MM.1S (cell line): Measurements from ENCODE around the gene USP32.

Source experiments
- DNase-seq: peaks from one replicate; pipeline ENCODE4 v3.0.0-alpha.2; 2015
- H2AFZ ChIP-seq: fragments of 300-600 bp; sonication (generic); 2 replicates; pipeline ENCODE4 v1.6.0; 2016; ENCODE audit warnings: antibody characterized with exemption, low read length
- H3F3A ChIP-seq: fragments of 300-600 bp; sonication (generic); 2 replicates; pipeline ENCODE4 v1.6.1; 2016; ENCODE audit warnings: mild to moderate bottlenecking, antibody characterized with exemption, low read length, moderate library complexity, mixed read lengths; ENCODE audit not compliant: insufficient read depth
- H3K27ac ChIP-seq: fragments of 300-600 bp; sonication (generic); 2 replicates; pipeline ENCODE4 v1.5.1; 2016; ENCODE audit warnings: mild to moderate bottlenecking, low read length
- H3K27me3 ChIP-seq: fragments of 300-600 bp; sonication (generic); replicated peaks from 2 replicates; pipeline ENCODE4 v1.6.0; 2016; ENCODE audit warnings: low read length; ENCODE audit not compliant: insufficient read depth
- H3K36me3 ChIP-seq: fragments of 300-600 bp; sonication (generic); replicated peaks from 2 replicates; pipeline ENCODE4 v1.6.1; 2016; ENCODE audit warnings: mild to moderate bottlenecking, low read length, mixed read lengths; ENCODE audit not compliant: insufficient read depth
- H3K4me1 ChIP-seq: fragments of 300-600 bp; sonication (generic); 2 replicates; pipeline ENCODE4 v1.6.1; 2016; ENCODE audit warnings: low read length, mixed read lengths
- H3K4me2 ChIP-seq: fragments of 300-600 bp; sonication (generic); 2 replicates; pipeline ENCODE4 v1.6.0; 2016; ENCODE audit warnings: low read depth, low read length
- H3K4me3 ChIP-seq: fragments of 300-600 bp; sonication (generic); 2 replicates; pipeline ENCODE4 v1.5.1; 2016; ENCODE audit warnings: low read length, mixed read lengths
- H3K79me2 ChIP-seq: fragments of 300-600 bp; sonication (generic); 2 replicates; pipeline ENCODE4 v1.6.1; 2016; ENCODE audit warnings: mixed run types, low read length, mixed read lengths
- H3K9ac ChIP-seq: fragments of 300-600 bp; sonication (generic); 2 replicates; pipeline ENCODE4 v1.6.1; 2016; ENCODE audit warnings: low read length, mixed read lengths
- H3K9me2 ChIP-seq: fragments of 300-600 bp; sonication (generic); replicated peaks from 2 replicates; pipeline ENCODE4 v1.6.1; 2016; ENCODE audit warnings: mild to moderate bottlenecking, low read length, mixed read lengths; ENCODE audit not compliant: insufficient read depth
- H3K9me3 ChIP-seq: fragments of 300-600 bp; sonication (generic); replicated peaks from 2 replicates; pipeline ENCODE4 v1.6.1; 2016; ENCODE audit warnings: mild to moderate bottlenecking, low read length, mixed read lengths; ENCODE audit not compliant: insufficient read depth
- H4K20me1 ChIP-seq: fragments of 300-600 bp; sonication (generic); 2 replicates; pipeline ENCODE4 v1.6.1; 2016; ENCODE audit warnings: mild to moderate bottlenecking, low read length, moderate library complexity, mixed read lengths; ENCODE audit not compliant: insufficient read depth
- CTCF ChIP-seq: fragments of 300-600 bp; sonication (generic); IDR thresholded peaks from 2 replicates; pipeline ENCODE4 v1.5.1; 2016; ENCODE audit warnings: antibody characterized with exemption, low read length, mixed read lengths
- EZH2 ChIP-seq: fragments of 300-600 bp; sonication (generic); optimal IDR thresholded peaks from 2 replicates; pipeline ENCODE3; 2017; ENCODE audit warnings: low read depth, mild to moderate bottlenecking, antibody characterized with exemption, low read length, mixed read lengths
- EZH2phosphoT487 ChIP-seq: fragments of 300-600 bp; sonication (generic); IDR thresholded peaks from 2 replicates; pipeline ENCODE4 v1.6.1; 2018; ENCODE audit warnings: antibody characterized with exemption, low read length

USP32 gene

GRCh38 chr17:60280673-60281072 lies 111.3 kb downstream of the USP32 start:
- no peak overlapping the region for H3K4me3 ChIP-seq
- no peaks in the 10 kb centered on the region for H3K36me3 ChIP-seq
- H3K4me2 ChIP-seq, result no peak overlapping the region
- H3K27ac ChIP-seq, result no peak overlapping the region
- H3F3A ChIP-seq, result no peaks in the 10 kb centered on the region
- H3K4me1 ChIP-seq, result no peaks in the 10 kb centered on the region
- H3K9me2 ChIP-seq, result no peaks in the 10 kb centered on the region
- no peaks in the 10 kb centered on the region for H4K20me1 ChIP-seq
- H2AFZ ChIP-seq, result no peak overlapping the region
- H3K9ac ChIP-seq, result no peak overlapping the region
- no peak for DNase-seq
- H3K79me2 ChIP-seq, result no peaks in the 10 kb centered on the region
- H3K27me3 ChIP-seq, result no peaks in the 10 kb centered on the region
- no peaks in the 10 kb centered on the region for H3K9me3 ChIP-seq
- no peak for TF ChIP-seq EZH2phosphoT487
- TF ChIP-seq EZH2, result no peak
- no peak for TF ChIP-seq CTCF

- Histone ChIP-seq H4K20me1 (no peaks in the 10 kb centered on the region), H3K79me2 (no peaks in the 10 kb centered on the region), H3F3A (no peaks in the 10 kb centered on the region), H2AFZ (no peak overlapping the region), H3K36me3 (no peaks in the 10 kb centered on the region), H3K9me3 (no peaks in the 10 kb centered on the region), H3K9me2 (no peaks in the 10 kb centered on the region), H3K4me2 (no peak overlapping the region), H3K9ac (no peak overlapping the region), H3K27ac (no peak overlapping the region), H3K27me3 (no peaks in the 10 kb centered on the region), H3K4me3 (no peak overlapping the region), H3K4me1 (no peaks in the 10 kb centered on the region)
- DNase-seq, result no peak
- no peak for TF ChIP-seq CTCF
- TF ChIP-seq EZH2phosphoT487, result no peak
- TF ChIP-seq EZH2, result no peak
These were observed 113.7 kb downstream of the USP32 start for GRCh38 chr17:60278237-60278636.

- H3K4me2 ChIP-seq, result no peak overlapping the region
- no peaks in the 10 kb centered on the region for H3K36me3 ChIP-seq
- no peaks in the 10 kb centered on the region for H3K9me2 ChIP-seq
- DNase-seq, result no peak
- no peaks in the 10 kb centered on the region for H4K20me1 ChIP-seq
- no peaks in the 10 kb centered on the region for H3K27me3 ChIP-seq
- TF ChIP-seq EZH2phosphoT487 (no peak), CTCF (no peak), EZH2 (no peak)
- no peaks in the 10 kb centered on the region for H3K79me2 ChIP-seq
- H3K9ac ChIP-seq, result no peak overlapping the region
- H3K4me1 ChIP-seq, result no peaks in the 10 kb centered on the region
- H3K27ac ChIP-seq, result no peak overlapping the region
- no peak overlapping the region for H3K4me3 ChIP-seq
- no peak overlapping the region for H2AFZ ChIP-seq
- no peaks in the 10 kb centered on the region for H3K9me3 ChIP-seq
- H3F3A ChIP-seq, result no peaks in the 10 kb centered on the region
These were observed 114.7 kb downstream of the USP32 start for GRCh38 chr17:60277258-60277657.
